B cell (primary cell): ENCODE results near the gene DIPK1A. TPM values are rescaled to one million over a fixed set of nuclear protein-coding genes. Genes with fewer than 3 reads are reported as not detected.
A peak's percentile ranks its signal among the peaks of the same experiment; 100 is the strongest.

Experiments used
- ATAC-seq: fragments of 200-7000 bp; cut with Tn5 transposase; one replicate; pipeline ENCODE4 v1.10.0; 2021; ENCODE audit warnings: low read depth, mild to moderate bottlenecking, moderate number of reproducible peaks, moderate library complexity
- CTCF ChIA-PET: fragments of 350-600 bp; sonication (Branson Sonifier 250); formaldehyde crosslinking; loops from one replicate; lab custom pipeline; 2021; ENCODE audit warnings: antibody characterized with exemption, inconsistent platforms; lab: Charles Lee
- POLR2A ChIA-PET: fragments of 350-600 bp; sonication (Branson Sonifier 250); formaldehyde crosslinking; loops from one replicate; lab custom pipeline; 2021; ENCODE audit warnings: antibody characterized with exemption; lab: Charles Lee
- DNase-seq: peaks from one replicate; pipeline ENCODE4 v3.0.0; 2013
- H2AFZ ChIP-seq: 2 replicates; pipeline ENCODE4 v1.6.1; 2012; ENCODE audit warnings: mild to moderate bottlenecking, low read depth, low read length; ENCODE audit not compliant: insufficient read depth, poor library complexity, severe bottlenecking
- H3K27ac ChIP-seq, 2 donors: 1 replicate in 1 of 2; 2 replicates in 1 of 2; pipeline ENCODE4 v1.5.1; 2012 to 2013; ENCODE audit warnings: low read length in 2 of 2, mild to moderate bottlenecking in 2 of 2, moderate library complexity in 1 of 2
- H3K27me3 ChIP-seq, 4 experiments: fragments of 200-600 bp in 1 of 4; sonication (generic) in 1 of 4; replicated peaks in 1 of 4; 1 replicate in 2 of 4; 2 replicates in 2 of 4; pipeline versions ENCODE4 v1.6.1 to v1.7.0; 2013 to 2016; ENCODE audit warnings: low read length in 3 of 4, mild to moderate bottlenecking in 2 of 4, mixed read lengths in 1 of 4, moderate library complexity in 1 of 4; ENCODE audit not compliant: insufficient read depth in 4 of 4, control insufficient read depth in 3 of 4; ENCODE audit errors: control extremely low read depth in 1 of 4
- H3K36me3 ChIP-seq, 2 experiments: replicated peaks in 1 of 2; 1 replicate in 1 of 2; 2 replicates in 1 of 2; pipeline versions ENCODE4 v1.6.1 to v1.7.1; 2013; ENCODE audit warnings: low read length in 1 of 2; ENCODE audit not compliant: insufficient read depth in 2 of 2, control insufficient read depth in 1 of 2; ENCODE audit errors: control extremely low read depth in 1 of 2, extremely low read depth in 1 of 2
- H3K4me1 ChIP-seq, 2 donors: fragments of 200-600 bp in 1 of 2; sonication (generic) in 1 of 2; 1 replicate in 1 of 2; 2 replicates in 1 of 2; pipeline versions ENCODE4 v1.5.1 to v1.6.1; 2013 to 2017; ENCODE audit warnings: low read length in 2 of 2; ENCODE audit not compliant: control insufficient read depth in 2 of 2, insufficient read depth in 2 of 2
- H3K4me2 ChIP-seq: replicated peaks from 2 replicates; pipeline ENCODE3; 2012; ENCODE audit warnings: mild to moderate bottlenecking, low read depth, low read length; ENCODE audit not compliant: poor library complexity, severe bottlenecking
- H3K4me3 ChIP-seq, 5 experiments: fragments of 200-600 bp in 1 of 5; sonication (generic) in 1 of 5; 1 replicate in 3 of 5; 2 replicates in 2 of 5; pipeline versions ENCODE4 v1.5.1 to v1.7.0; 2011 to 2016; ENCODE audit warnings: low read length in 4 of 5, mild to moderate bottlenecking in 4 of 5, low read depth in 2 of 5, control low read depth in 1 of 5, moderate library complexity in 1 of 5; ENCODE audit not compliant: insufficient read depth in 1 of 5; ENCODE audit errors: control extremely low read depth in 1 of 5, extremely low read depth in 1 of 5
- H3K79me2 ChIP-seq: fragments of 200-600 bp; sonication (generic); one replicate; pipeline ENCODE4 v1.6.0; 2016; ENCODE audit warnings: low read length; ENCODE audit not compliant: control insufficient read depth, insufficient read depth
- H3K9ac ChIP-seq: fragments of 200-600 bp; sonication (generic); 2 replicates; pipeline ENCODE4 v1.6.1; 2017; ENCODE audit warnings: mild to moderate bottlenecking, low read length, moderate library complexity
- H3K9me3 ChIP-seq, 3 donors: one replicate each; pipeline versions ENCODE4 v1.6.1 to v1.7.1; 2013; ENCODE audit warnings: low read length in 2 of 3; ENCODE audit not compliant: control insufficient read depth in 2 of 3, insufficient read depth in 1 of 3; ENCODE audit errors: control extremely low read depth in 1 of 3
- H4K20me1 ChIP-seq: 2 replicates; pipeline ENCODE4 v1.6.0; 2012; ENCODE audit warnings: mild to moderate bottlenecking, low read length; ENCODE audit not compliant: insufficient read depth, control insufficient read depth, poor library complexity, severe bottlenecking
- H3K27ac Mint-ChIP-seq: one replicate; pipeline ENCODE4 v1.8.0; 2021; ENCODE audit warnings: mixed read lengths
- H3K27me3 Mint-ChIP-seq: one replicate; pipeline ENCODE4 v1.8.0; 2021; ENCODE audit warnings: mixed read lengths
- H3K4me1 Mint-ChIP-seq: one replicate; pipeline ENCODE4 v1.8.0; 2021; ENCODE audit warnings: mixed read lengths
- H3K4me3 Mint-ChIP-seq: one replicate; pipeline ENCODE4 v1.8.0; 2021; ENCODE audit warnings: mixed read lengths
- H3K9me3 Mint-ChIP-seq: one replicate; pipeline ENCODE4 v1.8.0; 2022; ENCODE audit warnings: mixed read lengths; ENCODE audit not compliant: insufficient read depth
- EZH2 ChIP-seq: IDR thresholded peaks from 2 replicates; pipeline ENCODE4 v1.6.1; 2012; ENCODE audit warnings: borderline replicate concordance, low read depth, mild to moderate bottlenecking, moderate library complexity, low read length; ENCODE audit not compliant: insufficient read depth, poor library complexity, severe bottlenecking
- WGBS: methylation state at CpG from one replicate; pipeline ENCODE4 v1.1.5; 2013; ENCODE audit warnings: missing lambda C conversion rate; ENCODE audit not compliant: insufficient coverage; 5-methylcytosine and 5-hydroxymethylcytosine counted together
- intact Hi-C: fragments of 100-400 bp; cut with micrococcal nuclease; formaldehyde crosslinking; loops from one replicate; pipeline ENCODE4 v1.10.0; 2022
- polyA plus RNA-seq: library from polyadenylated mRNA; depleted of rRNA; stranded (reverse); fragments of >200 nt; gene quantifications from 2 replicates; pipeline ENCODE4 v1.2.3, GENCODE V29; 2012
- total RNA-seq, 2 donors: library from RNA; stranded (reverse); fragments of 120-200 nt in 1 of 2; gene quantifications; 1 replicate in 1 of 2; 2 replicates in 1 of 2; pipeline versions ENCODE4 v1.2.3 to v1.2.4, GENCODE V29; 2013 to 2022
- TF ChIP-seq, protein P1 (sequence below): fragments of 200-600 bp; IDR thresholded peaks from one replicate; pipeline ENCODE4 v1.8.0; 2022; ENCODE audit warnings: antibody characterized with exemption, mild to moderate bottlenecking

DIPK1A gene
- total and polyA plus RNA-seq, 2 donors (not counting 1 experiment from before 2014, with no cell fraction given): 10.7 to 22.7 TPM

DNA sequence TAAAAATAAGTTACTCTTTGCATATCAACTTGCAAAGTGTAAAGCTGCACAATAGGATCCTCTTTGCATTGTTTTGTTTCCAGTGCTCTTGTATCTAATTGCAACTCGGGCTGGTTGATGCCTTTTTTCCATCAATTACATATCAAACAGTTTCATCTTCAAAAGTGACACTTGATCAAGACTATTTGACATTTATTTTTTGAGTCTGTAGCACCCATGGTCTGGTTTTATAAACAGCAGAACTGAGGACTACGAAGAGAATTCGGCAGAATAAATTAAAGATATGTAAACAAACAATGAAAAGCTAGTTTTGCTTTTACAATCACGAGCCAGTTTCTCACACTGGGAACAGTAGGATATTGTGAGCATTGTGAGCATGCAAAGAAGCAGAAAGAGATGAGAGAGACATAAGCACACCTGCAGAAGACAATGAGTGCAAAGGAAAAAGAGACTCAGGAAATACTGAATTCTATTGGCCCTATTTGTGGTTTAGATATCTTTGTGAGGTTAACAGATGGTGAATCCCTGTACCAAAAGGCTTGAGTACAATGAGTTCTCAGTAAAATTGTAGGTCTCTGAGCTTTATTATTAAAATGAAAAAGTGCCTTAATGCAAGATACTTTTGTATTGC is 84.1 kb downstream of the DIPK1A start:
- Histone ChIP-seq H3K4me2 (no peak overlapping the region), H3K9me3 (peaks cover 0 to 6% (median 1%) of the 10 kb centered on the region in 3 donors), H4K20me1 (peaks cover 37% of the 10 kb centered on the region), H3K27me3 (no peaks in the 10 kb centered on the region), H3K36me3 (peaks cover 1 to 25% of the 10 kb centered on the region in 2 experiments), H3K4me3 (no peak overlapping the region), H3K27ac (no peak overlapping the region), H3K4me1 (peaks cover 9 to 16% of the 10 kb centered on the region in 2 donors), H3K79me2 (peaks cover 68% of the 10 kb centered on the region), H2AFZ (no peak overlapping the region), H3K9ac (peak overlapping the region; percentile 3)
- CTCF ChIA-PET: interaction anchor here (0.6 to 2.0 kb wide), 9 partner anchors 9 to 185 kb away, joined by 3 to 12 read pairs (median 4); no protein-coding TSS in a partner anchor
- peaks cover 26% of the 10 kb centered on the region for H3K4me1 Mint-ChIP-seq
- no peak for ATAC-seq
- H3K9me3 Mint-ChIP-seq: no peaks in the 10 kb centered on the region
- no peaks in the 10 kb centered on the region for H3K27me3 Mint-ChIP-seq
- 60% methylated on average over 1 of the region's 4 CpGs for WGBS
- H3K4me3 Mint-ChIP-seq: no peak overlapping the region
- TF ChIP-seq, protein P1, sequence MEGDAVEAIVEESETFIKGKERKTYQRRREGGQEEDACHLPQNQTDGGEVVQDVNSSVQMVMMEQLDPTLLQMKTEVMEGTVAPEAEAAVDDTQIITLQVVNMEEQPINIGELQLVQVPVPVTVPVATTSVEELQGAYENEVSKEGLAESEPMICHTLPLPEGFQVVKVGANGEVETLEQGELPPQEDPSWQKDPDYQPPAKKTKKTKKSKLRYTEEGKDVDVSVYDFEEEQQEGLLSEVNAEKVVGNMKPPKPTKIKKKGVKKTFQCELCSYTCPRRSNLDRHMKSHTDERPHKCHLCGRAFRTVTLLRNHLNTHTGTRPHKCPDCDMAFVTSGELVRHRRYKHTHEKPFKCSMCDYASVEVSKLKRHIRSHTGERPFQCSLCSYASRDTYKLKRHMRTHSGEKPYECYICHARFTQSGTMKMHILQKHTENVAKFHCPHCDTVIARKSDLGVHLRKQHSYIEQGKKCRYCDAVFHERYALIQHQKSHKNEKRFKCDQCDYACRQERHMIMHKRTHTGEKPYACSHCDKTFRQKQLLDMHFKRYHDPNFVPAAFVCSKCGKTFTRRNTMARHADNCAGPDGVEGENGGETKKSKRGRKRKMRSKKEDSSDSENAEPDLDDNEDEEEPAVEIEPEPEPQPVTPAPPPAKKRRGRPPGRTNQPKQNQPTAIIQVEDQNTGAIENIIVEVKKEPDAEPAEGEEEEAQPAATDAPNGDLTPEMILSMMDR: no peak
- no peak for TF ChIP-seq EZH2
- no peak for DNase-seq
- POLR2A ChIA-PET: interaction anchor here (0.6 kb wide), 1 partner anchor 304 kb away, joined by 3 read pairs; no protein-coding TSS in a partner anchor
- intact Hi-C loops: no loop called here
- no peak overlapping the region for H3K27ac Mint-ChIP-seq

DNA sequence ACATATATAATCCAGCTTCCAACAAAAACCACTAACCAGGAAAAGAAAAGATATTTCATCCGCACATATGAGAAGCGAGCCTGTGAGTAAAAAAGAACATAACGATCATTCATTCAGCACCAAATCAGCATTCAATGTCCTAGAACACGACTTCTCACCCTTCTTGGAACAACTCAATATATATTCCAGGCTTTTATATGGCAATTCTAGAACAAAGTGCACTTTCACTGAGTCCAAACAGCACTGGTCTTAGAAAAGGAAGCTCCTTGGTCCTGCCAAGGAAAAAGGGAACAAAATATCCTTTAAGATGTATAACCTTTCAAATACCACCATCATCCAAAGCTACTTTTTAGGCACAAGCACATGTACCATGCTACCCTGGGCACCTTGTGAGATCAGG is 84.9 kb downstream of the DIPK1A start:
- H3K27ac ChIP-seq: no peak overlapping the region
- peaks cover 0 to 6% (median 1%) of the 10 kb centered on the region in 3 donors for H3K9me3 ChIP-seq
- peaks cover 1 to 25% of the 10 kb centered on the region in 2 experiments for H3K36me3 ChIP-seq
- H3K4me1 ChIP-seq: peaks cover 9 to 16% of the 10 kb centered on the region in 2 donors
- intact Hi-C loops: no loop called here
- Mint-ChIP-seq H3K27ac (no peak overlapping the region), H3K27me3 (no peaks in the 10 kb centered on the region), H3K9me3 (no peaks in the 10 kb centered on the region), H3K4me1 (peaks cover 26% of the 10 kb centered on the region), H3K4me3 (no peak overlapping the region)
- POLR2A ChIA-PET: interaction anchor here (0.6 kb wide), 1 partner anchor 305 kb away, joined by 3 read pairs; no protein-coding TSS in a partner anchor
- no peak overlapping the region for H2AFZ ChIP-seq
- no peak for TF ChIP-seq EZH2
- TF ChIP-seq, protein P1: no peak
- no peak overlapping the region for H3K4me3 ChIP-seq
- H3K4me2 ChIP-seq: no peak overlapping the region
- 91% methylated on average over 4 of the region's 4 CpGs for WGBS
- no peak overlapping the region for H3K9ac ChIP-seq
- CTCF ChIA-PET: interaction anchor here (0.6 to 2.0 kb wide), 6 partner anchors 8 to 118 kb away, joined by 3 to 7 read pairs (median 4); no protein-coding TSS in a partner anchor
- peaks cover 69% of the 10 kb centered on the region for H3K79me2 ChIP-seq
- peaks cover 35% of the 10 kb centered on the region for H4K20me1 ChIP-seq
- DNase-seq (no peak), ATAC-seq (no peak)
- no peaks in the 10 kb centered on the region for H3K27me3 ChIP-seq
